HEK293T (cell line): Measurements from ENCODE around the gene TLR6.
A peak's percentile ranks its signal among the peaks of the same experiment; 100 is the strongest.

Experiments
- CTCF ChIA-PET: fragments of 350-600 bp; formaldehyde crosslinking; extraction: SDS; loops from one replicate; lab custom pipeline; 2021; ENCODE audit warnings: antibody characterized with exemption, inconsistent platforms; lab: Yijun Ruan, JAX
- POLR2A ChIA-PET: fragments of 350-600 bp; formaldehyde crosslinking; extraction: SDS; loops from one replicate; lab custom pipeline; 2020; ENCODE audit warnings: antibody characterized with exemption, inconsistent platforms; lab: Yijun Ruan, JAX
- DNase-seq: peaks from one replicate; pipeline ENCODE4 v3.0.0; 2012; ENCODE audit warnings: mixed read lengths; ENCODE audit errors: extremely low spot score
- ARNT ChIP-seq: fragments of 450-650 bp; IDR thresholded peaks from 2 replicates; pipeline ENCODE4 v1.6.1; 2017; ENCODE audit warnings: mild to moderate bottlenecking
- BHLHE40 ChIP-seq: fragments of 450-650 bp; IDR thresholded peaks from 2 replicates; pipeline ENCODE4 v1.6.1; 2016; ENCODE audit warnings: mild to moderate bottlenecking, moderate library complexity, borderline replicate concordance
- CTBP1 ChIP-seq: fragments of 450-650 bp; IDR thresholded peaks from 2 replicates; pipeline ENCODE4 v1.6.1; 2016; ENCODE audit warnings: borderline replicate concordance
- ELF4 ChIP-seq: fragments of 450-650 bp; IDR thresholded peaks from 2 replicates; pipeline ENCODE4 v1.6.1; 2017; ENCODE audit warnings: antibody characterized with exemption
- FOXA1 ChIP-seq: fragments of 450-650 bp; IDR thresholded peaks from 2 replicates; pipeline ENCODE4 v1.6.1; 2016; ENCODE audit warnings: mild to moderate bottlenecking
- FOXK2 ChIP-seq: fragments of 450-650 bp; IDR thresholded peaks from 2 replicates; pipeline ENCODE4 v1.6.1; 2016; ENCODE audit warnings: mild to moderate bottlenecking
- FOXM1 ChIP-seq: fragments of 450-650 bp; IDR thresholded peaks from 2 replicates; pipeline ENCODE4 v1.6.1; 2017; ENCODE audit warnings: mild to moderate bottlenecking, borderline replicate concordance
- HDGF ChIP-seq: fragments of 450-650 bp; IDR thresholded peaks from 2 replicates; pipeline ENCODE4 v1.6.1; 2017; ENCODE audit warnings: antibody characterized with exemption, borderline replicate concordance
- L3MBTL2 ChIP-seq: fragments of 450-650 bp; conservative IDR thresholded peaks from 2 replicates; pipeline ENCODE4 v1.6.1; 2016; ENCODE audit warnings: mild to moderate bottlenecking
- LEF1 ChIP-seq: fragments of 450-650 bp; IDR thresholded peaks from 2 replicates; pipeline ENCODE4 v1.6.1; 2017; ENCODE audit warnings: mild to moderate bottlenecking, borderline replicate concordance
- NFRKB ChIP-seq: fragments of 450-650 bp; IDR thresholded peaks from 2 replicates; pipeline ENCODE4 v1.6.1; 2016; ENCODE audit warnings: mild to moderate bottlenecking, moderate library complexity
- PKNOX1 ChIP-seq: fragments of 450-650 bp; IDR thresholded peaks from 2 replicates; pipeline ENCODE4 v1.6.1; 2016
- SP1 ChIP-seq: fragments of 450-650 bp; IDR thresholded peaks from 2 replicates; pipeline ENCODE4 v1.6.1; 2017
- SUZ12 ChIP-seq: fragments of 450-650 bp; IDR thresholded peaks from 2 replicates; pipeline ENCODE4 v1.6.1; 2016; ENCODE audit warnings: mild to moderate bottlenecking
- TARDBP ChIP-seq: fragments of 450-650 bp; IDR thresholded peaks from 2 replicates; pipeline ENCODE4 v1.6.1; 2016
- ZNF384 ChIP-seq: fragments of 450-650 bp; IDR thresholded peaks from 2 replicates; pipeline ENCODE4 v1.6.1; 2016

The TLR6 gene

DNA sequence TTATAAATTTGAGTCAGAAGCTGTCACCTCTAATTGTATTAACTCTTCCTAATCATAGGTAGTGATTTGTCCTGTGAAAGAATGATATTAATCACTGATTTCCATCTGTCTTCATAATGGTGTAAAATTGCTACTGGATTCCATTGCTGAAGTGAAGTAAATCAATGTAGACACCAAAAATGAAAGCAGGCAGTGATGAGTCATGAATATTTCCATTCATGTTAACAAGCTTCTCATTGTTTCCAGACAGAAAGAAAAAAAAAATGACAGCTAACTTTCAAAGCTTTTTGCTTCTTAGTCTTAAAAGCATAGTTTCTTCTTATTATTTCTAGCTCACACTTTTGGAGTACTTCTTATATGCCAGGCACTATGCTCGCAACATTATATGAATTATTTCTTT is 32.5 kb upstream of the TLR6 start:
- TF ChIP-seq FOXM1 = no peak
- no peak for TF ChIP-seq BHLHE40
- TF ChIP-seq ELF4 = no peak
- TF ChIP-seq NFRKB = no peak
- TF ChIP-seq SUZ12 = no peak
- no peak for TF ChIP-seq CTBP1
- TF ChIP-seq PKNOX1 = no peak
- no peak for TF ChIP-seq L3MBTL2
- no peak for TF ChIP-seq ARNT
- TF ChIP-seq FOXA1 = no peak
- no peak for TF ChIP-seq ZNF384
- DNase-seq = no peak
- ChIA-PET POLR2A (no interaction called here), CTCF (no interaction called here)

DNA sequence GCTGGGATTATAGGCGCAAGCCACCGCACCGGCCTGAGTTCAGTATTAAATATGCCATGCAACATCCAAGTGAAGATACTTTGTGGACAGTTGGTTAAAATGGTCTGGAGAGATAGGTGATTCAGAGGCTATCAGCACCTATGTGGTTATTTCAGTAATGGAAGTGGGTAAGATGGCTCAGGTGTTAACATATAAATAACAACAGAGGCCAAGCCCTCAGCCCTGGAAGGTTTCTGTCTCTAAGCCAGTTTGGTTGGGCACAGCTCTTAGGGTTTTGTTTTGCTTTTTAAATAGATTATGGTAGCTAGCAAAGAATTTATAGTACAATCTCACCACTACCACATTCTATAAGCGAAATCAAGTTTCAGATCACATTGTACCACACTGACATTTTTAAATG is 27.6 kb upstream of the TLR6 start:
- no peak for DNase-seq
- no peak for TF ChIP-seq ZNF384
- TF ChIP-seq CTBP1 = no peak
- TF ChIP-seq NFRKB = no peak
- no peak for TF ChIP-seq ARNT
- no peak for TF ChIP-seq PKNOX1
- no peak for TF ChIP-seq HDGF
- TF ChIP-seq SUZ12 = no peak
- TF ChIP-seq L3MBTL2 = no peak
- no peak for TF ChIP-seq ELF4
- TF ChIP-seq TARDBP = no peak
- no peak for TF ChIP-seq FOXK2
- TF ChIP-seq FOXA1 = no peak
- ChIA-PET POLR2A (no interaction called here), CTCF (no interaction called here)

- no peak for TF ChIP-seq LEF1
- no peak for TF ChIP-seq FOXK2
- TF ChIP-seq FOXM1 = no peak
- no peak for TF ChIP-seq ZNF384
- TF ChIP-seq FOXA1 = no peak
- no peak for TF ChIP-seq PKNOX1
- TF ChIP-seq TARDBP = no peak
- TF ChIP-seq SP1 = no peak
- no peak for TF ChIP-seq SUZ12
- no peak for TF ChIP-seq HDGF
- TF ChIP-seq ARNT = no peak
- TF ChIP-seq CTBP1 = no peak
- CTCF ChIA-PET = no interaction called here
- POLR2A ChIA-PET = no interaction called here
- no peak for DNase-seq
Observed at GRCh38 chr4:38876636-38877035, 20.0 kb upstream of the TLR6 start.

DNA sequence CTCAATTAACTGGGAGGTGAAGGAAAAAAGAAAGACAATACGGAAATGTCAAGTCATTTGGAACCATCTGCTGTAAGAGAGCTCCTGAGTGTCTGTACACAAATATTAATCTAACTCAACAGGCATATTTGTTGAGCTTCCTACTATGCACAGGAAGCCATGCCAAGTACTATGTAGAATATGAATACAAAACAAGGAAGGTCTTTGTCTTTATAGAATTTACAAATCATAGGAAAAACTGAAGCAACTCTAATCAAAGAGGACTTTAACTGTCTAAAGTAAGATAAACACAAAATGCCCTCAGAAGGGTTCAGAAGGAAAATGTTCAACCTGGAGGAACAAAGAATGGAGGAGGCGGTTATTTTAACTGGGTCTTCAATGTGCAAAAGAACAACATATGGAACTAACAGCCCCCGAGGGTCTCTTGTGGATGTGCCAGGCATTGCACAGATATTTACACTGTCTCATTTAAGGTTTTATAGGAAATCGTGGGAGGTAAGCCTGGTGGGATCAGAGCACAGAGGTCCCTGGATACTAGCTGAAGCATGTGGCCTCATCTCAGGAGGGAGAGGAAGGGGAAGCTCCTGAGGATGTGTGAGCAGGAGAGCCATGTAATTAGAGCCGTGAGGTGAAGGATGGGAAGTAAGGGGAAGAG is 16.8 kb upstream of the TLR6 start:
- ChIA-PET POLR2A (no interaction called here), CTCF (interaction anchor here (0.6 to 2.3 kb wide), 2 partner anchors 13 to 492 kb away, joined by 3 to 11 read pairs; no protein-coding TSS in a partner anchor)
- TF ChIP-seq HDGF = no peak
- TF ChIP-seq ZNF384 = no peak
- TF ChIP-seq FOXM1 = no peak
- no peak for TF ChIP-seq TARDBP
- TF ChIP-seq PKNOX1 = no peak
- TF ChIP-seq NFRKB = no peak
- no peak for TF ChIP-seq SP1
- TF ChIP-seq FOXK2 = no peak
- TF ChIP-seq CTBP1 = no peak
- TF ChIP-seq SUZ12 = no peak
- DNase-seq = peak; percentile 9

GRCh38 chr4:38872620-38873019 is 16.0 kb upstream of the TLR6 start:
- TF ChIP-seq NFRKB (no peak), FOXK2 (no peak), CTBP1 (no peak), ZNF384 (no peak), L3MBTL2 (no peak), SUZ12 (no peak), LEF1 (no peak), FOXM1 (no peak), FOXA1 (no peak), PKNOX1 (no peak), BHLHE40 (no peak), SP1 (no peak), ARNT (no peak), HDGF (no peak), ELF4 (no peak), TARDBP (no peak)
- no peak for DNase-seq
- ChIA-PET CTCF (no interaction called here), POLR2A (no interaction called here)
